ENCODE results near the gene CMTR1. TPM values are rescaled to one million over a fixed set of nuclear protein-coding genes. Genes with fewer than 3 reads are reported as not detected.

Gene CMTR1
- total RNA-seq, 2 experiments from 2014 or later, result 49.9 to 50.6 TPM

GRCh38 chr6:37473364-37474095 is 40.5 kb downstream of the CMTR1 start:
- POLR2A ChIA-PET, result interaction anchor here (0.9 to 1.4 kb wide), 2 partner anchors 8 to 98 kb away, joined by 3 to 4 read pairs; no protein-coding TSS in a partner anchor
- H3K4me3 Mint-ChIP-seq, result no peak overlapping the region
- H3K9me3 Mint-ChIP-seq, result no peaks in the 10 kb centered on the region
- no peak for TF ChIP-seq CTCF (IDR thresholded peaks at IDR 0.05)
- H3K4me1 Mint-ChIP-seq (ENCODE audit: low read depth), result no peaks in the 10 kb centered on the region
- CTCF ChIA-PET, result interaction anchor here (0.6 to 1.2 kb wide), 3 partner anchors 10 to 92 kb away, joined by 3 read pairs; no protein-coding TSS in a partner anchor
- H3K36me3 Mint-ChIP-seq (ENCODE audit: low read depth), result peaks cover 45% of the 10 kb centered on the region
- DNase-seq (no peak), ATAC-seq (no peak)
- H3K27me3 Mint-ChIP-seq, result no peaks in the 10 kb centered on the region
- intact Hi-C loops (cut with micrococcal nuclease), result no loop called here
- no peak overlapping the region for H3K27ac Mint-ChIP-seq

- DNase-seq (no peak), ATAC-seq (no peak)
- Mint-ChIP-seq H3K27me3 (no peaks in the 10 kb centered on the region), H3K27ac (peak overlapping the region; percentile 40), H3K4me1 (ENCODE audit: low read depth) (no peaks in the 10 kb centered on the region), H3K36me3 (ENCODE audit: low read depth) (peaks cover 41% of the 10 kb centered on the region), H3K9me3 (no peaks in the 10 kb centered on the region), H3K4me3 (no peak overlapping the region)
- no peak for TF ChIP-seq CTCF (IDR thresholded peaks at IDR 0.05)
- intact Hi-C loops (cut with micrococcal nuclease), result no loop called here
- ChIA-PET CTCF (interaction anchor here (1.1 to 1.2 kb wide), 2 partner anchors 9 to 218 kb away, joined by 3 read pairs; no protein-coding TSS in a partner anchor), POLR2A (interaction anchor here (0.9 to 1.4 kb wide), 2 partner anchors 8 to 98 kb away, joined by 3 to 4 read pairs; no protein-coding TSS in a partner anchor)
Measured at GRCh38 chr6:37474316-37474715, 41.3 kb downstream of the CMTR1 start.

- Mint-ChIP-seq H3K4me1 (ENCODE audit: low read depth) (no peaks in the 10 kb centered on the region), H3K36me3 (ENCODE audit: low read depth) (peaks cover 31% of the 10 kb centered on the region), H3K27ac (no peak overlapping the region), H3K9me3 (no peaks in the 10 kb centered on the region), H3K27me3 (no peaks in the 10 kb centered on the region), H3K4me3 (no peak overlapping the region)
- ChIA-PET CTCF (interaction anchor here (2.9 kb wide), 1 partner anchor 89 kb away, joined by 11 read pairs; no protein-coding TSS in a partner anchor), POLR2A (interaction anchor here (1.1 to 1.4 kb wide), 2 partner anchors 10 to 24 kb away, joined by 4 read pairs; no protein-coding TSS in a partner anchor)
- DNase-seq (no peak), ATAC-seq (no peak)
- TF ChIP-seq CTCF (IDR thresholded peaks at IDR 0.05), result no peak
- intact Hi-C loops (cut with micrococcal nuclease), result no loop called here
Measured at GRCh38 chr6:37477191-37477590, 44.2 kb downstream of the CMTR1 start.

- intact Hi-C loops (cut with micrococcal nuclease), result no loop called here
- no peak overlapping the region for H3K4me3 Mint-ChIP-seq
- no peak overlapping the region for H3K27ac Mint-ChIP-seq
- POLR2A ChIA-PET, result interaction anchor here (0.5 to 1.4 kb wide), 5 partner anchors 11 to 315 kb away, joined by 3 to 4 read pairs (median 4); no protein-coding TSS in a partner anchor
- peaks cover 35% of the 10 kb centered on the region for H3K36me3 Mint-ChIP-seq (ENCODE audit: low read depth)
- H3K9me3 Mint-ChIP-seq, result no peaks in the 10 kb centered on the region
- no peaks in the 10 kb centered on the region for H3K27me3 Mint-ChIP-seq
- no peak for TF ChIP-seq CTCF (IDR thresholded peaks at IDR 0.05)
- no peak for ATAC-seq
- CTCF ChIA-PET, result interaction anchor here (1.4 to 2.9 kb wide), 2 partner anchors 89 to 215 kb away, joined by 3 to 11 read pairs; no protein-coding TSS in a partner anchor
- no peak for DNase-seq
- H3K4me1 Mint-ChIP-seq (ENCODE audit: low read depth), result no peaks in the 10 kb centered on the region
Measured at GRCh38 chr6:37477656-37478435, 44.8 kb downstream of the CMTR1 start.
